IMR-90 (cell line): ENCODE results near the gene MARCHF2.

Source experiments
- CTCF ChIP-seq: conservative IDR thresholded peaks from 2 replicates; pipeline ENCODE4 v1.5.1; 2012; ENCODE audit warnings: mild to moderate bottlenecking, low read depth, low read length, improper control_type of control experiment
- MAZ ChIP-seq: IDR thresholded peaks from 2 replicates; pipeline ENCODE4 v1.6.1; 2012; ENCODE audit warnings: low read depth, mild to moderate bottlenecking, low read length, improper control_type of control experiment, moderate library complexity, borderline replicate concordance
- NFE2L2 ChIP-seq: fragments of 150-350 bp; IDR thresholded peaks from 2 replicates; pipeline ENCODE4 v1.6.1; 2016; ENCODE audit warnings: low read depth, mild to moderate bottlenecking, low read length

GRCh38 chr19:8481616-8482015 is 68.5 kb downstream of the MARCHF2 start:
- no peak for TF ChIP-seq CTCF
- no peak for TF ChIP-seq NFE2L2
- TF ChIP-seq MAZ = no peak
